Right lobe of liver (tissue), 4 donors: ENCODE results near the gene TERC.

ENCODE experiments used
- POLR2A ChIP-seq: fragments of 450-650 bp; IDR thresholded peaks from one replicate; pipeline ENCODE4 v1.6.1; 2017; ENCODE audit warnings: antibody characterized with exemption, mild to moderate bottlenecking
- TF ChIP-seq, protein P1 (sequence below), 4 donors: fragments of 200-600 bp in 3 of 4; fragments of 450-650 bp in 1 of 4; IDR thresholded peaks; one replicate each; pipeline versions ENCODE4 v1.5.1 to v1.8.0; 2016 to 2022; ENCODE audit warnings: antibody characterized with exemption in 4 of 4, mild to moderate bottlenecking in 2 of 4
- donor health status: DM: no; HTN: no; CAD: no.
- donor health status: DM: no; HTN: no; CAD: no.
- donor health status: DM: no; HTN: yes; CAD: no.

DNA sequence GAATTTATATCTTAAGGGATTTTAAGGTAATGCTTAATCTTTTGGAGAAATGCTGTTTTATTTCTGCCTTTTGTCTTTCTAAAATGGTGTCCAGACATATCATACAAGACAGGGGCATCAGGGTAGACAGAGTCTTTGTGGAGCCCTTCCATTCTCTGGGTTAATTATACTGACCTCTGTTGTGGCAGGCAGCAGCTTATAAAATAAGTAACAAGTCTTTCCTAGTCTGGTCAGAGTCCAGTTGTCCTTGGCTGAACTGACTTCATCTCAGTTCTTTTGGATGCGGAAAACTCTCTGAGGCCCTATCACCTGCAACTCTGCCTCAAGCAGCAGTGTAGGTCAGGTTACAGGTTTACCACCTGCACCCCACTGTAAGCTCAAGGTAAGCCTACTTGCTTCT lies 27.5 kb upstream of the TERC start:
- TF ChIP-seq, protein P1, sequence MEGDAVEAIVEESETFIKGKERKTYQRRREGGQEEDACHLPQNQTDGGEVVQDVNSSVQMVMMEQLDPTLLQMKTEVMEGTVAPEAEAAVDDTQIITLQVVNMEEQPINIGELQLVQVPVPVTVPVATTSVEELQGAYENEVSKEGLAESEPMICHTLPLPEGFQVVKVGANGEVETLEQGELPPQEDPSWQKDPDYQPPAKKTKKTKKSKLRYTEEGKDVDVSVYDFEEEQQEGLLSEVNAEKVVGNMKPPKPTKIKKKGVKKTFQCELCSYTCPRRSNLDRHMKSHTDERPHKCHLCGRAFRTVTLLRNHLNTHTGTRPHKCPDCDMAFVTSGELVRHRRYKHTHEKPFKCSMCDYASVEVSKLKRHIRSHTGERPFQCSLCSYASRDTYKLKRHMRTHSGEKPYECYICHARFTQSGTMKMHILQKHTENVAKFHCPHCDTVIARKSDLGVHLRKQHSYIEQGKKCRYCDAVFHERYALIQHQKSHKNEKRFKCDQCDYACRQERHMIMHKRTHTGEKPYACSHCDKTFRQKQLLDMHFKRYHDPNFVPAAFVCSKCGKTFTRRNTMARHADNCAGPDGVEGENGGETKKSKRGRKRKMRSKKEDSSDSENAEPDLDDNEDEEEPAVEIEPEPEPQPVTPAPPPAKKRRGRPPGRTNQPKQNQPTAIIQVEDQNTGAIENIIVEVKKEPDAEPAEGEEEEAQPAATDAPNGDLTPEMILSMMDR (IDR thresholded peaks at IDR 0.05): no peak
- no peak for TF ChIP-seq POLR2A
